GM20431 (cell line): ENCODE data around the gene NSMCE1.

Experiments
- in situ Hi-C: fragments of 300-500 bp; cut with MseI, MboI; formaldehyde crosslinking; loops from one replicate; pipeline ENCODE4 v1.15.0; 2020; ENCODE audit warnings: low sequenced_read_pairs; ENCODE audit not compliant: unreplicated experiment

Gene NSMCE1

DNA sequence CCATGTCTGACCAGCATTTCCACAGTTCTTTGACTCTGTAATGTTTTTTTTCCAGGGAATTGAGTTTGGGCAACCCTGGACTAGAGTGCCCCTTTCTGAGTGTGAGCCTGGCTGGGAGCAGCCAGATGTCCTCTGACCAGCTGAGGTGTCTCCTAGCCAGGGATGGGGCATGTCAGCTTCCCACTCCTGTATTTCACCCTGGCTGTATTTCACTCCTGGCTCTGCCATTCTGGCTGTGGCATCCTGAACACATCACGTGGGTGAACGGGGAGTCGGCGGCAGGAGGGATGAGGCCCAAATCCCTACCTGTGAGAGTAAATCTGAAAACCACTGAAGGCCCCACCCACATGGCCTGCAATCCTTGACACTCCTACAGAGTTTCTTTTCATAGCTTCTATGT, 34.0 kb downstream of the NSMCE1 start:
- in situ Hi-C loops: loop anchor here (25.0 kb wide), 1 partner anchor 128 kb away; no protein-coding TSS in a partner anchor

DNA sequence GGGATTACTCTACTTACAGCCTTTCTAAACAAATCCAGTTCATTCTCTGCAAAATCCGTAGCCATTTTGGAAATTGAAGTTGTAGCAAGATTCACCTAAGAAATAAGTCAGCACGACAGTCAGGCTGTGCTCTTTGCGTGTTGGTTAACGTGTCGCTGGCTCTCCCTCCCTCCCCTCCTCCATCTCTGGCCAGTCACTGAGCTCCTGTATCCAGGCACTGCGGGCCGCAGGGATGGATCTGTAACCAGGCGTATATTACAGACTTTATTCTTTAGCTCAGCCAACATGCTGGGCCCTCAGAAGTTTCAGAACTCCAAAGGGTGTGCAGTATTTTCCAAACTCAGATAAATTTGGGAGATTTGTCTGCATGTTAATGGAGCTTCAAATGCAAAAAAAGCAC, 34.4 kb downstream of the NSMCE1 start:
- in situ Hi-C loops: loop anchor here (25.0 kb wide), 1 partner anchor 128 kb away; no protein-coding TSS in a partner anchor

DNA sequence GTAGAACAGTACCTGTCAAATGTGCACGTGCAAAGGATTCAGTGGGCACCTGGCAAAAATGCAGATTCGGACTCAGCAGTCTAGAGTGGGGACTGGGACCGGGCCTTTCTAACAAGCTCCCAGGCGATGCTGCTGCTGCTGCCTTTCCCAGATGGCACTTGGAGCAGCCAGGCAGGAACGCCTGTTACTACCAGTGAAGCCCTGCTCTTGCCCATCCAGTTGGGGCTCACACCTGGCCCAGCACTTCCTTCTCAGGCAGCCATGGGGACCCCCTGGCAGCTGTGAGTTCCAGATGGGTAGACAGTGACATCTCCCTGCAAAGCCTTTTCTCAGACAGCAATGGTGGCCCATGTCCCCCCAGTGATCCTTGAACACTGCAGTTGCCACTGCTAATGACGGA, 34.8 kb downstream of the NSMCE1 start:
- in situ Hi-C loops: loop anchor here (25.0 kb wide), 1 partner anchor 129 kb away; no protein-coding TSS in a partner anchor

DNA sequence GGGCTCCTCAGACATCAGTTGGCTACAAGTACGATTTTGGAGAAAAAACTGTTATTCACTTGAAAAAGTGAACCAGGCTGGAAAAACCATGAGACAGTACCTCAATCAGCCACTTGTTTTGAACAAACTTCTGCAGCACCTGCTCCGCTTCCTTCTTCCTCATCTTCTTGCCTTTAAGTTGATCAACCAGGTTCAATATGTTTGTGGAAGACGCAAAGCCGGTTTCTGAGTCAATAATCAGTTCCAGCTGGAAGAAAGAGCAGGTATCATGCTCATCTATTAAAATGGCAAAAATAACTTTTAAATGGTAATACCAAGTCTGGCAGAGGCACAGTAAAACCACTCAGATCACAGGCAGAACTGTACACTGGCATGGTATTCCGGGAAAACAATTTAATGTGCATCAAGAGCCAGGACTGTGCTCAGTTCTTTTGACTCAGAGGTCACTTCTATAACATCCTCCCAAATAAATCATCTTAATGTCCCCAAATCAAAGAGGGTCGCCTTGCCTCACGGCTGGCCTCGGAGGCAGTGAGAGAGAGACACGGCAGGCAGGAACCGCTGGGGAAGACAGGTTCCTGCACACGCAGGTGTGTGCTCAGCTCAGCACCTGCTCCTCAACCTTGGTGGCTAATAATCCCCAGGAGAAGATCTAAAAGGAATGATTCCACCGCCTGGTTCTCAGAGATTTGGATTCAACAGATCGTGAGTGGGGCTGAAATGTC, 35.5 kb downstream of the NSMCE1 start:
- in situ Hi-C loops: loop anchor here (25.0 kb wide), 1 partner anchor 129 kb away; no protein-coding TSS in a partner anchor

DNA sequence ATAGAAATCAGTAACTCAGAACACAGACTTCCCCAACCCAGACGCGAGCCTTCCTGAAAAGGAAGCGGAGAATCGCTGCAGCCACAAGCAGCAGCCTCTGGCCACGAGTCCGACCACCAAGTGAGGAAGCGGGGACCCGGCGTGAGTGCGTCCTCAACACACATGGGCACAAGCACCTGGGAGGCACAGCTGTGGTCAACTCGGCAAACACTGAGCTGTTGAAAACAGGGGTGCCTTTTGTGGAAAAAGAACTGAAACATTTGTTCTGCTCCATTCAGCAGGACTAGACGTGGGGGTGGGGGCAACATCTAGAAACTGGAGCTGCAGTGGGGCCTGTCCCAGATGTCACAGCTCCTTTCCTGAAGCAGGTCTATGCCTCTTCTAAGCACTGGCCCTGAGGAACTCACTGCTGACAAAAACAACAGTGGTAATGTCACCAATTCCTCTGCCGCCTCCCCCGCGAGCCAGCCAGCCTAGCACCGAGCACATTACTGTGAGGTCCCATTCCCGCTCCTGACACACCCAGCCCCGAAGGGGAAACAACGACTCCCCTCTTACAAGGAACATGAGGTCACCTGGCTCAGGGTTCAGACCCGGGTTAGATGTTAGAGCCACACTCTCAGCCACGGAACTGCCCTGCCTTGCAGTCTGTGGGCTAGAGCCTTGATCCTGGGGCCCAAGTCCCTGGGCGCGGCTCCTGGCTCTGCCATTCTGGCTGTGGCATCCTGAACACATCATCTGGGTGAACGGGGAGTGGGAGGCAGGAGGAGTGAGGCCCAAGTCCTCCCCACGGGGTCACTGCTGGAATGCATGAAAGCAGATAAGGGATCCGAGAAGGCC, 36.3 kb downstream of the NSMCE1 start:
- in situ Hi-C loops: loop anchor here (25.0 kb wide), 1 partner anchor 130 kb away; no protein-coding TSS in a partner anchor

DNA sequence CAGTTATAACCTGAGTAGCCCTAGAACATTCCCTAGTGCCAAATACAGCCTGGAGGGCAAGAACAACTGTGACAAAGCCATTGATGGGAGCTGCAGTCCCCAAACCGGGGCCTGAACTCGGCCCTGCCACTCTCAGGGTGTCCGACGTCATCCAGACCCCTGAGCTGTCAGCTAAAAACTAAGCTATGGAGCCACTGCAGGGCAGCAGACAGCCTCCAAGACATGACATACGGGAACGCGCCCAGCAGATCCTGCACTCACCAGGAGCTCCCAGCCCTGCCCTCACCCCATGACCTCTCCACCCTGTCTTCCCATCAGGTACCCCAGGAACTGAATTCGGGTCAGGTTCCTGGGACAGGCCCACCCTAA, 36.9 kb downstream of the NSMCE1 start:
- in situ Hi-C loops: loop anchor here (25.0 kb wide), 1 partner anchor 131 kb away; no protein-coding TSS in a partner anchor

DNA sequence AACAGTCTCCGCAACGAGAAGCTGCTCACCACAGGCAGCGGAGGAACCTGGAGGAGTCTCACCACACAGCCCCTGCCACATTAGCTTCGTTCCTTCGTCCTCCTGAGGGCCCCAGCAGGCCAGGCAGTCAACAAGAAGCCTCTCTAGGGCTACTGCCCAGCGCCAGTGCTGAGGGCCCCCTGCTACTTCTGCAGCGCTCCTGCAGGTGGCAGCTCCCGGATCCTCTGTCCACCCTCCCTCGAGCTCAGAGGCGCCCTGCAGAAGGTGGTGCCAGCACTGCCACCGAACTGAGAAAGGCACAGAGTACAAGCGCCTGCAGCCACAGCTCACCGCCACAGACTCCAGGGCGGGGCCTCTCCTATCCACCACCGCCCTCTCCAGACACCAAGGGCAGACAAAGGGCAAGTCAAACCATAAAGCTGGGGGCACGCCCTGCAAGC, 38.0 kb downstream of the NSMCE1 start:
- in situ Hi-C loops: loop anchor here (25.0 kb wide), 1 partner anchor 132 kb away; no protein-coding TSS in a partner anchor

DNA sequence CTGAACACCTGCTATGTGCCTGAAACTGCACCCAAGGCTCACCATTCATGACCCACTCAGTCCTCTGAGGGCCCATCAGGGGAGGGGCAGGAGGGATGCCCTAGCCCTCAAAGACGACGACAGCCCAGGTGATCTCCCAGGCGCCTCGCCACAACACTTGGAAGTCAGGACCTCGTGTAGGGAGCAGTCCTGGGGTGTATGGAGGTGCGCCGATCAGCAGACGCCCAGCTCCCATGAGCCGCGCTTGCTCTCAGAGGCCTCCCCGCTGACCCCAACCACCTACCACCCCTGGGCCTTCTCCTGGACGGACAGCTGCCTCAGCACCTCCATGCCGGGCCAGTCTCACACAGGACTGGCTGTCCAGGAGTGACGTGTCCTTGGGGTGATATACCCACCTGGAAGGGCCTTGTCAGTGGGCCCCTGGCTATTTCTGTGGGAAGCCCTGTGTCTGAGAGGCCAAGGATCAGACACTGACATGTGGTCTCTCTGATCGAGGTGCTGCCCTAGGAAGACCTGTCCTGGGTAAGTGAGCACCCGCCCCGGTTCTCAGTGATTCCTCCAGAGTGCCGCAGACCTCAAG, 38.6 kb downstream of the NSMCE1 start:
- in situ Hi-C loops: loop anchor here (25.0 kb wide), 1 partner anchor 132 kb away; no protein-coding TSS in a partner anchor

DNA sequence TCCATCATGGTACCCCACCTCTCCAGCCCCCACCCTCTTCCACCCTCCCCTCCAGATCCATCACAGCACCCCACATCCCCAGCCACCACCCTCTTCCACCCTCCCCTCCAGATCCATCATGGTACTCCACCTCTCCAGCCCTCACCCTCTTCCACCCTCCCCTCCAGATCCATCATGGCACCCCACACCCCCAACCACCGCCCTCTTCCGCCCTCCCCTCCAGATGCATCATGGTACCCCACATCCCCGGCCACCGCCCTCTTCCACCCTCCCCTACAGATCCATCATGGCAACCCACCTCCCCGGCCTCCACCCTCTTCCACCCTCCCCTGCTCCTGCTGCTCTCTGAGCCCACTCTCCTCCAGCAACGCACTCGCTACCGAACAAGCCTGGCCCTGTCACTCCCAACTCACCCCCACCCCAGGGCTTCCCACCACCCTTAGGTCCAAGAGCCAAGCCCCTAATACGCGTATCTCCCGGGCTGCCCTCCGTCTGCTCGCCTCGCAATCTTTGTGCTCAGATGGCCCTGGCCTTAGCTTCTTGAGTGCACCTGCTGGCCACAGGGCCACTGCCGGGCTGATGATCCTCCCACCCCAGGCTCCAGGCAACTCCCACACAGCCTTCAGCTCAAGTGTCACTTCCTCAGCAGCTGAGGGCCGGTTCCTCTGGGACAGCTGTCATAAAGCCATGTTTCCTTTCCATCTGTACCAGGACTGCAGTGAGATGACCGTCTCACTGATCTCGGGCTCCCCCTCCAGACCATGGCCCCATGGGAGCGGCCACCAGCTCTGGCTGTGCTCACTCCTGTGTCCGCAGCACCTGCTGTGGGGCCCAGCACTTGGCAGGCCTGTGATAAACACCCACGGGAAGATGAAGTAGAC, 39.7 kb downstream of the NSMCE1 start:
- in situ Hi-C loops: loop anchor here (25.0 kb wide), 1 partner anchor 133 kb away; no protein-coding TSS in a partner anchor

DNA sequence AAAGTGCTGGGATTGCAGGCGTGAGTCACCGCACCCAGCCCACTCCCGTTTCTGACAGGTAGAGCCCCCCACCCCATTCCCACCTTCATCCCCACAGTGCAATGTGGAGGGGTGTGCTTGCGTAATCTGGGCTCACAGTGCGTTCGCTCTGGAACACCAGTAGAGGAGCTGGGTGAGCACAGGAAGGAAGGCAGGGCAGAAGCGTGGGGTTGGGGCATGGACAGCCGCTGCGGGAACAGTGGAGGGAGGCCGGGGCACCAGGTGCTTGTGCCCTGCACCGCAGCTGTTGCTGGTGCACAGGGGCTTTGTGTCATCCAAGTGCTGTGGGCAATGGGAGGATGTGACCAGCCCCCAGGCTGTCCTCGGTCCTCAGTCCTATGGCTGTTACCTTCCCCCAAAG, 40.5 kb downstream of the NSMCE1 start:
- in situ Hi-C loops: loop anchor here (25.0 kb wide), 1 partner anchor 134 kb away; no protein-coding TSS in a partner anchor

DNA sequence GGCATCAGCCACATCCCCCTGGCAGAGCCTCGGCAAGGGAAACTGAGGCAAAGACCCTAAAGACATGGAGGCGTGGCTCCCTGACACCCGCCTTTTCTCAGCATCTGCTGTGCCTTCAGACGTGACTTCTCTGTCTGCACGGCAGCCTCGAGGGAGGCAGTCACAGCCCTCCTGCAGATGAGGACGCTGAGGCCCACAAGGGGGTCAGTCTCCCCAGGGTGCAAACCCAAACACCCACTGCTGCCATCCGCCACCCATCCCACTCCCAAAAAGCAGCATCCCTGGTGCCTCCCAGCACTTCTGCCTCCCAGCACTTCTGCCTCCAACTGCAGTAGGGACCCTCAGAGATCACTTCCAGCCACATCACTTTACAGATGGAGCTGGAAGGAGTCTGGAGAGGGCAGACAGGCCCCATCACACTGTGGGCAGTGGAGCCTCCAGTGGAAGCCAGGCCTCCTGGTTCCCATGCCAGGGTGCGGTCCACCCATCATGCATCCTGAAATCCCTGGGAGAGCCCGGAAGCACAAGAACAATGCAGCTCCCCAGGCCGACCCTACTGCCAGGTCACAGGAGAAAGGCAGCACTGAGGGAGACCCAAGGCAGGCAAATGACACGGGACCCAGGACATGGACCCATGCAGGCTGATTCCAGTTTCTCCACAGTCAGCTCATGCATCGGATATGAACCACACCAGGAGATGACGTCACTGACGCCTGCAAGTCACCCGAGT, 41.4 kb downstream of the NSMCE1 start:
- in situ Hi-C loops: loop anchor here (25.0 kb wide), 1 partner anchor 135 kb away; no protein-coding TSS in a partner anchor

DNA sequence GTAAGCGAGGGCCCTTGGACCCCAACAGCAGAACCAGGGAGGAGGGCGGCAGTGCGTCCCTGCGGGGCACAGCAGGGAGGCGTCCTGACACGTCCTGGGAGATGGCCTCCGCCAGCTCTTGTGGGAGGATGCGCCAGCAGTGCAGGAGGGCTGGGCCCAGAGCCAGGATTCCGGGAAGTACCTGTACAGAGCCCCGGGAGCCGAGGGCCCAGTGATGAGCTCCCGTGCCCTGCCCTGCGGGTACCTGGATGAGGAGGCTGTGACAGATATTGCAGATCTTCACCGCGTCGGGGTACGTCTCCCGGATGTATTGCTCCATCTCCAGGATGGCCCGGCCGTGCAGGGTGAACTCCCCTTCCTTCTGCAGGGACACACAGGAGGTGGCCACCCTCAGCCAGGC, 42.1 kb downstream of the NSMCE1 start:
- in situ Hi-C loops: loop anchor here (25.0 kb wide), 1 partner anchor 136 kb away; no protein-coding TSS in a partner anchor

DNA sequence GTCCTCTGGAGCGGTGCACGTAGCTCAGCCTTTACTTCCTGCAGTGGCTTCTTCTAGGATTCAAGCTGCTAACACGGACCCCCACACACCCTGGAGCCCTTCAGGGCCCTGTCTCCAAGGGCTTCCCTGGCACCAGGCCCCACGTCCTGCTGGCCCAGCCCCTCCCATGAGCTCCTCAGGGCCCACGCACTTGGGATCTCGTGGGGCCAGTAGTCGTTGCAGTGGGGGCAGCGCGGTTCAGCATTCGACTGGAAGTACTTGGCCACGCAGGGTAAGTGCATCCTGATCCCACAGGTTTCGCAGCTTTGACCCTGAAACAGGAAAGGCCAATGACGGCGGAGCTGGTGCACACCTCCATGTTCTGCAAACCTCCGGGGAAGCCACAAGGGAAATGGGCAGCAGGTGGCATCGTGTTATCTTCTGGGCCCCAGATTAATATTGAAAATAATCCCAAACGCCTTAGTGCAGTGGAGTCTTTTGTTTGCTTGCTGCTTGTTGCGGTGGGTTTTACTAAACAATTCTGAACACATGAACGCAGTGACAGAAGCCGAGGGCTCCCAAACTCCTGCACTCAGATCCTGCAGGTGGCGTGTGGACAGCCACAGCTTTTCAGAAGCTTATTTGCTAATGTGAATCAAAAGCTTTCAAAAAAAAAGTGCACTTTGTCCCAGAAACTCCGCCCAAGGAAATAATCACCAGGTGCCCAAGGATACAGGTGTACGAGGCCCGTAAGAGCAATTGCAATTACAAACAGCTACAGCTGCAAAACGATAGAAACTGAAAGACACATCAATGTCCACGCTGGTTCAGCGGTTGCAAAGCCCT, 42.8 kb downstream of the NSMCE1 start:
- in situ Hi-C loops: loop anchor here (25.0 kb wide), 1 partner anchor 137 kb away; no protein-coding TSS in a partner anchor

DNA sequence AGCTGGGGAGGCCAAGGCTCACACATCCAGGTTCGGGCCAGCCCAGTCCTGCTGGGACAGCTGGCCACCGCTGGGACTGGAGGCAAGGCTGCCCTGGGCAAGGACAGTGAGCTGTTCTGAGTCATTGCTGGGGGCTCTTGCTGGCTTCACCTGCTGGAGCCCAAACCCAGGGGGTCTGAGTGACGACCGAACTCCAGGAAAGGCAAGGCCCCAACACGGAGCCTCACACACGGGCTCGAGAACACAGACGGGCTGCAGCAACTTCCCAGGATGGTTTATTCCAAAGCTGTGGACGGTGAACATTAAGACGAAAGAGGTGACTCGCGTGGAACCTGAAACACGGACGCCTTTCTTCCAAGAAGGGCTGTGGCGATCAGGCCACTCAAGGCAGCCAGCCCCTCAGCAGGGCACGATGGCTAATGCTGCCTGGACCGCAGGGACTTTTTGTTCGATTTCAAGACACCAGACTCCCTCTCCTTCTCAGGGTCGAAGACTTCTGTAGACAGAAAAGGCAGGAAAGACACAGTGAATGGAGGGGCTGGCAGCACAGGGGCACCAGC, 43.8 kb downstream of the NSMCE1 start:
- in situ Hi-C loops: loop anchor here (25.0 kb wide), 1 partner anchor 137 kb away; no protein-coding TSS in a partner anchor

DNA sequence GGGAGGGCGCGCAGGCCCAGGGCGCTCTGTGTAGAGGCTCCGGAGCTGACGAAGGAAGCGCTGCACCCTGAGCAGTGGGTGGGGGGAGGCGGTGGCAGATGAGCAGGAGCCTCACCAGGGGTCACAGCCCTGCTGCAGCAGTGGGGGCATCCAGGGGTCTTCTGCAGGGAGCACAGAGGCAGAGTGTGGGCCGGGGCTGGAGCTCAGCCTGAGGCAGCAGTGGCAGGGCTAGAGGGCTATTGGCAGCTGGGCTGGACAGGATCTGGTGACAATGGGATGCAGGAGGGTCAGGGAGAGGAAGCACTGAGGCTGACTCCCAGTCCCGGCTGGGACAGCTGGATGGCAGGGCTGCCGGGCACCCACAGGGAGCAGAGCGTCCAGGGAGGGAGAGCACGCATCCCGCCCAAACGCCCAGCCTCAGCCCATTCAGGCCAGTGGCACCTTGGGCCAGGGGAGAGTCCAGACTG, 44.3 kb downstream of the NSMCE1 start:
- in situ Hi-C loops: no loop called here

DNA sequence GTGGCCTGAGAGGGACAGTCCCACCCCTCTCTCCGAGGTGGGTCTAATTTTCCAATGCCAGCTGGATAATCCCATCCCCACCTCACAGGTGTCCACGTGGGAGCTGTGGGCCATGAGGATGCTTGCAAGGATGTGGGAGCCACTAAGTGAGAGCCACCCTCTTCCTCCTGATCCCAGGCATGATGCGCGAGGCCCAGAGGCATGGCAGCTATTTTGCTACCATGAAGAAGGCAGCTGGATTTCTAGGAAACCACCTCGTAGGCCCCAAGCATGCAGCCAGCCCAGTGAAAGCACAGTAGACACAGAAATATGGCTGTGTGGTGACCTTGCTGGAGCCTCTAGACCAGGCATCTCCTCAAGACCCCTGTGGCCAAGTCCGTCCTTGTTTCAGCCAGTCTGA, 44.9 kb downstream of the NSMCE1 start:
- in situ Hi-C loops: no loop called here

DNA sequence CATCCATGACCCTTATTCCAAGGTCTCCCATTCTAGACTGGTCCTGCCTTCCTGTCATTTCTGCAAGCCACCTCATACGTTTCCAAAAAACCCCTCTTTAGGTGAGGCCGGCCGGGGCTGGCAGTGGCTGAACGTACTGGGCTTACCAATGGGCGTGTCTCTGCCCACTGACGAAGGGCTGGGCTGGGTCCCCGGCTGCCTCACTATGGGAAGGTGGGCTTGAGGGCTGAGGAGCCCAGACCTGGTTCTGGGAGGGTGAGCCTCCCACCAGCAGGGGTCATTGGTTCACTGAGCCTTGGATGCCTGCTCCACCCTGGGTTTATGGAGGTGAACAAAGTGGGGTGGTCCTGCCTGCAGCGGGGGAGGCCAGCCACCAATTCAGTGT, 45.4 kb downstream of the NSMCE1 start:
- in situ Hi-C loops: no loop called here
